GM19463 (cell line): ENCODE data around the gene PCDHAC2.

Experiments used
- ATAC-seq: cut with Tn5 transposase; IDR thresholded peaks from one replicate; pipeline ENCODE4 v1.9.1; 2021; ENCODE audit warnings: mild to moderate bottlenecking, moderate library complexity; ENCODE audit not compliant: unreplicated experiment

Gene PCDHAC2

DNA sequence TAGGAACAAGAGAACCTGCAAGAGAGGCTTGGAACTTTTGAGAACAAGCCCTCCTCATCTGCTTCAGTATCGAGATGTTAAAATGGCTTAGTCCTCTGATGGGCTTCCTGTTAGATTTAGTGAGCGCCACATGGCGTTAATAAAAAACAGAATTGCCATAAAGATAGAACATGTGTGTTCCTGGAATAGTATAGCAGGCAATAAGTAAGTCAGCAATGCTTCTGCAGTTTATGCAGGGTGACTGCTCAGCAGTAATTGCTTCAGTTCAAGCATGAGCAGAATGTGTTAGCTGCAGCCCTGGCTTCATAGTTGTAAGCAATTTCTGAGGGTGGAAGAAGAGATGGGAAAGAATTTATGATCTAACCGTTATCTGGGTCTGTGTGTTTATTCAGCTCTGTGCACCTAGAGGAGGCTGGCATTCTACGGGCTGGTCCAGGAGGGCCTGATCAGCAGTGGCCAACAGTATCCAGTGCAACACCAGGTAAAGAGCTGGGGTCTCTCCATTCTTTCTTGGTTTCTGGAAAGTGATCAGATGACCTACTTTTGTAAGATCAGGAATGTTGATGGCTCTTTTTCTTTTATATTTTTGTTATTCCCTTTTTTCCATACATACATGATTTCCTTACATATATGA is 15.9 kb downstream of the PCDHAC2 start:
- ATAC-seq, result no peak

DNA sequence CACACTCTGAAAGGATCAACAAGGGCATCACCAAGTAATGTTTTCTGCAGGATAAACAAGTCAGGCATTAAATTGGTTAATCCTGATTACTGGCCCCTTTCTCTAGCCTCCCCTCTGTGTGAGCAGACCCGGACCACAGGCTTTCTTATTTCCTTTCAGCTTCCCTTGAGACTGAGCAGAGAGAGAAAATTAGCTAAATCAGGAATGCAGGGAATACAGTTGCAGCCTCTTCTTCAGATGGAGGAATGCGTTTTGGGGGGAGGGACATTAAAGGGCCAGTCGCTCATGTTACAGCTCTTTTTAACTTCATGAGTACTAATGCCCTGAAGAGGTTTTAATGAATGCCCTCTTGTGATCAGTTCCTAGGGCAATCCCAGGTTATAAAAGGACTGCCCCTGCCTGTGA is 19.8 kb downstream of the PCDHAC2 start:
- no peak for ATAC-seq

DNA sequence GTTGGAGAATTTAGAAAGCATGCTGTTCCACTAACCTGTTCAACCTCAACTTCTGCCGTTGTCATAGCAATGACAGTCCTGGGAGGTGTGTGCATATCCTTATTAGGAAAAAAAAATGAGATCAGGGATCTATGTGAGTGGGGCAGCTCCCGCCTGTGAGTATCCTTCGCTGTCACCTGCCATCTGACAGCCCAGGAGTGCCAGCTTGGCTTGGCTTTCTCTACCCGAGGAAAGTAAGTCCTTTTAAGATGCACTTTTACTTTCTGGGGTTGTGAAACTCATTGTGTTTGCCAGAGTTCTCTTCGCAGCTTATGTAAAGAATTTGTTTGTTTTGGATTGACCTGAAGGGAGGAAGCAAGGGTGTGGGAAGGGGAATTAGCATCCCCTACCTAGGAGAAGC is 21.8 kb downstream of the PCDHAC2 start:
- ATAC-seq, result no peak

DNA sequence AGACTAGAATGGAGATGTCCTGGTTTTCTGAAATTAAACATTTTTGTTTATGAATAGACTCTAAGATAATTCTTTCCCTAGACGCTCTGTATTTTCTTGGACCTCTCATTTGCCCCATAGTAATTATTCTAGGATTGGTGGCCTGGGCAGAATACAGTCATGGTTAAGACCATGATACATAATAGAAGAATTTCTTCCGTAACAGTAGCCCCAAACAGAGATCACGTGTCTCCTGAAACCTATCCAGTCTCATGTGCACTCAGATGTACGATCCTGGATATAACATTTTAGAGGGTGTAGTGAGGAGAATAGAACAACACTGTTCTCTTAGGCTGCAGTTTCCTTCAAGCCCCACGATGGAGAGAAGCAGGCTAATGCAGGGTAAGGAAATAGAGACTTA is 22.3 kb downstream of the PCDHAC2 start:
- no peak for ATAC-seq

DNA sequence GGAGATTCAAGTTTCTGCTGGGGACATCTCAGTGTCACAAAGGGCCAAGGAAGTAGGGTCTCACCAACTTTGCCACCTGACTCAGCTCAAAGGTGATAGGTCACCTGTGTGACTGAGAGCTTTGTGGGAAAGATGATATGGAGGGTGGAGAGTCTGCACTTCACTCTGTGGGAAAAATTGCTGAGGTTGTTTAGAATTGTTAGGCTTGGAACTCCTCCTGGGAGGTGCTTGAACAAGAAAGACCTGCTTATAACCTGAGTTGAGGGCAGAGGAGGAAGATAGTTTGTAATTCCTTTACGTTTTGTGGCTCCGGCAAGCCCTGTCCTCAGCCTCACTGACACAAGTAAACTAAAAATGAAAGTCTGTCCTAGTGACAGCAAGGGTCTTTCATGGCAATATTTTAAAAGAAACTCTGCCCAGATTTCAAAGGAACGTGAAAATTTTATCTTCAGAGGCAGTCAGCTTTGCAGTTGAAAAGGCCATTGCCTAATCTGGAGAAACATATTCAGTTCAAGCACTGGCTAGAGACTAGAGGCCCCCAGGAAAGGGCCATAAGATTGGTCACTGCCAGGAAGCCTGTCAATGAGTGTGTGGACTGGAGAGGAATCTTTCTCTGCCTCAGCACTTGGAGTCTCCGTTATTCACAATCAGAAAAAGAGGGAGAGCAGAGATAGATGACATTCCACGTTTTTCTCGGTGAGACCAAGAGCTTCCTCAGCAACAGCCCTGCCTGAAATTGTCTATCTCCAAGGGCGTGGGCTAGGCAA is 23.2 kb downstream of the PCDHAC2 start:
- no peak for ATAC-seq

DNA sequence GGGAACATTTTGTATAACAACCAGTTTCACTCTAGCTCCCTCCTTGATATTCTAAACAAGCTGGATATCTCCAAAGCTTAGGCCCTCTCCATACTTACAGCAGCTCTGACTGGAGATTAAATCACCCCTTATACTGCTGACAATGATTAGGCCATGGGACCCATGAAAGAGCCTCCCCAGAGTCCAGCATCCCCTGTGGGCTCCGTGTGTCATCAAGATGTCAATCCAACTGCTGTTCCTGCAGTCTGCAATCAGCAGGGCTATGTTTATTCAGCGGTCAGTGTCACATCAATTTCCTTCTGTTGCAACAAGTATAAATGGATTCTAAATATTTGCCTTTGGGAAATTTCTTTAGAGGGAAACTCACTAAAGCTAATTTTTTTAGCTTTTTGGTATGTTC is 26.6 kb downstream of the PCDHAC2 start:
- no peak for ATAC-seq

DNA sequence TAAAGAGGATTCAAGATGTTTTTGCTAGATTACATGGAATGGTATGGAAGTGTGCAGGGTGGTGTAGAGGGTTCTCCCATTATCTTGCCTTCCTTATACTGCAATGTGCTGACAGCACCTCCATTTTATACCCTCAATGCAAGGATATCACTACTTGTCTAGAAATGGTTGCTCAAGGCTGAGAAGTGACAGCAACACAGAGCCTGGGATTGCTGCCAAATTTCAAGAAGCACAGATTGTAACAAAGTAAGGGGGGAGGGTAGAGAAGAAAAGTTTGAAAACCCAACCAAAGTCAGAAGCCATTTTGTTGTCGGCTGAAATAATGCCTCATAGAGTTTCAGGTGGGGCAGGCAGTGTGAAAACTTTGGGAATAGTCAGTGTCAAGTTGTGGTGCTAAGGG is 29.8 kb downstream of the PCDHAC2 start:
- no peak for ATAC-seq

DNA sequence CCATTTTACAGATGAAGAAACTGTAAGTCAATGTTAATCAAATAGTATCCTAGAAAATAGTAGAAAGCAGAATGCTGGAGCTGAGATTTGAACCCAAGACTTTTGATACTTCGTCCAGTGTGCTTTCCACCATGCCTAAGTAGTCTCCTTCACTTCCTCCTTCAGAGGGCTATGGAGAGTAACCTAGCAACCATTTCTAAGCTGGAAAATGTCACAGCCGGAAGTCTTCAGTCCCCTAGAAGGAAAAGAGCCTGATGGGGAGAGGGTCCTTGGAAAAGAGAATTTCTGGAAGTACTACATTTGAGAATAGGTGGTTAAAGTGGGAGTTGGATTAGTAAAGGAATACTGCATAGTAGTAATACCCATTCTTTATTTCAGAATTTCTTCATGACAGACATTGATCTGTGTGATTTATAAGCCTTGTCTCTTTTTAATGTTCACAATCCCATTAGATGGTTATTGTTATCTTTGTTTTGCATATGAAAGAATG is 32.7 kb downstream of the PCDHAC2 start:
- no peak for ATAC-seq

DNA sequence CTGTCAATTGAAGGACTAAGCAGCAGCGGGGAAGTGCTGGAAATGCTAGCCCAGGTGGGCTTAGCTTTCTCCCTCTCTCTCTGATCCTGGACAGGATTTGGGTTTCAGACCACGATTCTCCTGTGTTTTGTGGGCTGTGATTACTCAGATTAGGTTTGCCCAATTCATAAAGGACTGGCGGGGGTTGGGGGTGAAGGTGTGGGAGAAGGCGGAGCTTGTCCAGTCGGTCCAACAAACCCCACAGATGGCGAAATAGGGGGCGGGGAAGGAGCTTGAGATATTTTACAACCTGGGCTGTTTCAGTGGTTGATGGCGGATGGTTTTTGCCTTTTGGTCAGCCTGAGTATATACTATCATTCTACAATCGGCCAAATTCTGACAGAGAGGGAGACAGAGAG is 35.2 kb downstream of the PCDHAC2 start:
- ATAC-seq, result no peak

DNA sequence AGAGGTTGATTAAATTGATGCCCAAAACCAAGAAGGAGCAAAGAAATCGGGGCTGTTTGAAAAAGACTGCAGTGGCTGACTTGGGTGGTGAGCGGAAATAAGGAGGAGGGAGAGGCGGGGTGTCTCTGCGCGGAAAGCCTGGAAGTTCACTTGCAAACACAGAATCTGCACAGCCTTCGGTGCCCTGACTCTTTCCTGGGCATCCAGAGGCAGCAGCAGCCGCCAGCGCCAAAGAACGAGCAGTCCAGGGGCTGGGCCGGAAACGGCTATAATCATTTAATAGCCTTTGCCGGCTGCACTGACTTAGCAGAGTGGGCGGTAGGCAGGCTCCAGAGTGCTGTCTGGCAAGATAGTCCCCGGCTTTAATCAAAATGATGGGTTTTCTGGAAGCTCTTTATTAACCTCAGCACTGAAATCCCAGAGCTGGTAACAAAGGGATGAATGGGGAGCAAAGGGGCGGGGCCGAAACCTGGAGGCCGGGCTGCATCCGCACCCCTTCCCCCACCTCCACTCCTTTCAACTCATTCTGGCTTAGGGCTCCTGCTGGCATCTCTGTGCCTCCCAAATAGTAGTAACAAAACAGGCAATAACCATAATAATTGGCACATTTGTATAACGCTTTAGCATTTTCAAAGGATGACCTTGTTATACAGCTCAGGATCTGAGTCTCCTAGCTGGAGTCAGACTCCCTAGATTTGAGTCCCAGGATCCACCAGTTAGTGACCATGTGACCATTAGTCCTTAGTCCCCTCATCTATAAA is 35.7 kb downstream of the PCDHAC2 start:
- ATAC-seq, result no peak

DNA sequence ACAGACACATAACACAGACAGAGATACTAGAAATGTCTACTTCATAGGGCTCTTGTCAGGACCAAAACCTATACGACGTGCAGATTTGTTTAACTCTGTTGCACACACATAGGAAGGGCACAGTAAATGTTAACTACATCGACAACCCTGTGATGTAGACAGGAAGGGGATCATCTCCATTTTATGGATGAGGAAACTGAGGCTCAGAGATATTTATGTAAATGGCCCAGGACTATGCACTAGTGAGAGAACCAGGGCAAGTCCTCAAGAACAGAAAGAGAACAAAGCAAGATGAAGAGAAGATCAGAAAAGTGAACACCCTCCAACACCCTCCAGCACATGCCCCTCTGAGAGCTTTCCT is 36.3 kb downstream of the PCDHAC2 start:
- ATAC-seq, result no peak

DNA sequence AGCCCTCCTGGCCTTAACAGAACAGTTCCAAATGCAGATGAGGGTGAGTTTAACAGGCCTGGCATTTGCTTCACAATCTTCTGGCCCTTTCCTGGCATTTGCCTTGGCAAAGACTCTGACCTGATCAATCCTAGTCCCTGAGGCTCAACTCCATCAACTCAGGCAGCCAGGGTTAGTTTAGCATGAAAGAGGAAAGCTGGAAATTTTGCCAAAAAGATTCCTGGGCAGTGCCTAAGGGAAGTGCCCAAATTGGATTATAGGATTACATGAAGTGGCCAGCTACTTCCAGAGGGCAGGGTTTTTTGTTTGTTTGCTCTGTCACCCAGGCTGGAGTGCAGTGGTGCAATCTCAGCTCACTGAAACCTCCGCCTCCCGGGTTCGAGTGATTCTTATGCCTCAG is 36.8 kb downstream of the PCDHAC2 start:
- ATAC-seq, result no peak

DNA sequence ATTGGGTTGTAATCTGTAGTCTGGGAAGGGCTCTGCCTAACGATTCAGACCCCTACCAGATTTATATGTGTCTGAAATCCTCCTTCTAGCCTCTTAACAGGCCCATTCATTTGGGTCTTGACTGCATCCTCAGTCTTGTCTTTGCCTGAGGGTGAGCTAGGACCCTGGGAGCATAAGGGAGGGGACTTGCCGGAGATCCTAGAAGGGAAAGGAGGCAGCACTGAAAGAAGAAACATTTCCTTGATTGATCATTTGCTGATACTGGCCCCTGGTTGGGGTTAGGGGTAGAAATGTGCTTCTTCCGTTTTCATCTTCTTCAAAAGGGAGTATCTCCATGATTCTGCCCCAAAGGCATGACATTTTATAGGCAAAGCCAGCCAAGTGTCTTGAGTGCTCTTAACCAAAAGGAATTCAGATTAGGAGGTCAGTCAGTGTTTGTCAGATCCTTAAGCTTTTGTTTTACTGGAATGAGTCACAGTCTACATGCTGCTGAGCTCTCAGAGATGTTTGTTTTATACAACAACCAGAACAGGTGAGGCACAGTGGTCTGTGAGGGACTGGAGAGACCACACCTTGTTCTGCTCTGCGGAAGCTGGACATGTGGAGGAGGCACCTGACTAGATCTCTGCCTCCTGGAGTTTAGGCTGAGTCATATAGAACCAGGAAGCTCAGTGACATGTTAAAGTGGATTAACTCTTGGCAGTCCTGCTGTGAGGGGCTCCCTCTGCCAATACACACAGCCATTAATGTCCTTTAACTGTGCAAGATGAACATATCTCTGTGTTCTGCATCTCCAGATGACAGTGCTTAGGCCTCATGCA is 37.7 kb downstream of the PCDHAC2 start:
- ATAC-seq, result no peak

DNA sequence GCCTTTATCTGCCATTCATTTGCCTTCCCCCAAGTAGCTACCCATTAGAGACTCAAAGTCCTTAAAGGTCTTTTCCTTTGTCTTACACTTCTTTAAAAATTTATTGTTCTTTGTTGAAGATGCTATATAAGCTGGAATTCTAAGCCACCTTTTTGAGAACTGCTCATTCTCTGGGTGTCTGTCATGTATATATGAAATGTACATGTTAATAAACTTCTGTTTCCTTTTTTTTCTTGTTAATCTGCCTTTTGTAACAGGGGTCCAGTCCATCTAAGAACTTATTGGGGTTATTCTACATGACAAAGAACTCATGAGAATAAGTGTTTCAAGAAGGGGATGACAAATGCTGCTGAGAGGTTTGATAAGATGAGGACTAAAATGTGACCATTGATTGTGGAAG is 41.5 kb downstream of the PCDHAC2 start:
- ATAC-seq, result no peak

DNA sequence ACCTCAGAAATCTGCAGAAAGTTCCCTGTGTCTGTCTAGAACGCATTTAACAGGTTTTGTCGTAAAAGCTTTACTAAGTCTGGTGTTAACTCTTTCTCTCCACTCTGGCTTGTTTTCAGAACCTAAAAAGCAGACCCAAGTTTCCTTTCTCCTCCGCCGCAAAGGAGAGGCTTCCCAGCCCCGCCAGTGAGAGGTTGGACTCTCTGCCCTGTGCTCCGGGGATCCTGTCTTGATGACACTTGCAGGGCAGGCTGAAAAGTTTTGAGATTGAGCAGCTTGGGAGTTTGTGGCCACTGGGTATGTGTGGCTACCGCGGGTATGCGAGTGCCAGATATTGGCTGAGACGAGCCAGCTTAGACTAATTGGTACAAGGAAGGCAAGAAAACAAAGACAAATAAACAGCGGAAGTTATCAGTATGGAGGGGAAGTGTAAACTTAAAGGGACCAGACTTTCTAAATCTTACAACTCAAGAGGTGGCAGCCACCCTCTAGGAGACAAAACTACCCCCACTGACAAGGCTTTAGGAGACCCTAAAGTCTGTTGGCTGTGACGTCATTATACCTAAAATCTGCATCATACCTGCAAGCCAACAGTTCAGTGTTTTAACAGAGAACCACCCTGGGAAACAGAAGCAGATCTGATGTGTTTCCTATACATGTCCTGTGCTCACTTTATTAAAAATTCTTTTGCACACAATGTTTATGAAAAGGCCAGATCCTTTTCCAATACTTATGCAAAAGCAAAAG is 43.9 kb downstream of the PCDHAC2 start:
- no peak for ATAC-seq

DNA sequence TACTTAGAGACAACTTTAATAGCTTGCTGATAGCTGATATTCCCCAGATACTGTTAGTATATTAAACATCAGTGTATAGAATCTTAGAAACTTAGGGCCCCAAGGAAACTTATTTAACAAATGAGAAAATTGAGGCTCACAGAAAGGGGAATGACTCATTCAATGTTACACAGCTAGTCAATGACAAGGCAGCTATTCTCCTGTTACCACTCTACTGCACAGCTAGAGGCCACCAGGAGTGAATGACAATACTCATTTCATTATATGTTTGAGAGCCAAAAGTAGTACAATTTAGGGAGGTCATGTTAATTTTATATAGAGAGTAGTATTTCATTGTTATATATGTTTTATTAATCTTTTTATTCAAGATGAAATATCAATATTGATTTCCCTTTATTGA is 51.7 kb downstream of the PCDHAC2 start:
- ATAC-seq, result no peak
